NCI-H2171 treated with DMSO at 0.1 percent for 48 hours (cell line): ENCODE data around the gene FHIT.

Source experiments
- DNase-seq: peaks from one replicate; lab custom pipeline; 2025; lab: John Stamatoyannopoulos, UW

The FHIT gene

DNA sequence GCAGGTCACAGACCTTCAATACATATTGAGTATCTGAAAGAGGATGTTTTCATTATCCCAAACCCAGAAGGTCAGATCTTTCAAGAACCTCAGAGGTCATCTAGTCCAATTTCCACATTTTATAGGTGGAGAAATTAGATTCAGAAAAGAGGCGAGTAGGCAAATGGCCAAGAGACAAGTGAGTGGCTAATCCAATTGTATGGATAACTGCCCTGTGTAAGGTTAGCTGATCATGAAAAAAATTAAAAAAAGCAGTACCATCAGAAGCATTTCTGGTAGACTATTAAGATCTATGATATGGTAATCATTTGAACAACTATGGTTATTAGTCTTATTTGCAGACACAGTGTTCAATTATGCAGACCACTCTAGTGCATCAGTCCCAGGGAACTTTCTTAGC, 1540.7 kb downstream of the FHIT start:
- no peak for DNase-seq

DNA sequence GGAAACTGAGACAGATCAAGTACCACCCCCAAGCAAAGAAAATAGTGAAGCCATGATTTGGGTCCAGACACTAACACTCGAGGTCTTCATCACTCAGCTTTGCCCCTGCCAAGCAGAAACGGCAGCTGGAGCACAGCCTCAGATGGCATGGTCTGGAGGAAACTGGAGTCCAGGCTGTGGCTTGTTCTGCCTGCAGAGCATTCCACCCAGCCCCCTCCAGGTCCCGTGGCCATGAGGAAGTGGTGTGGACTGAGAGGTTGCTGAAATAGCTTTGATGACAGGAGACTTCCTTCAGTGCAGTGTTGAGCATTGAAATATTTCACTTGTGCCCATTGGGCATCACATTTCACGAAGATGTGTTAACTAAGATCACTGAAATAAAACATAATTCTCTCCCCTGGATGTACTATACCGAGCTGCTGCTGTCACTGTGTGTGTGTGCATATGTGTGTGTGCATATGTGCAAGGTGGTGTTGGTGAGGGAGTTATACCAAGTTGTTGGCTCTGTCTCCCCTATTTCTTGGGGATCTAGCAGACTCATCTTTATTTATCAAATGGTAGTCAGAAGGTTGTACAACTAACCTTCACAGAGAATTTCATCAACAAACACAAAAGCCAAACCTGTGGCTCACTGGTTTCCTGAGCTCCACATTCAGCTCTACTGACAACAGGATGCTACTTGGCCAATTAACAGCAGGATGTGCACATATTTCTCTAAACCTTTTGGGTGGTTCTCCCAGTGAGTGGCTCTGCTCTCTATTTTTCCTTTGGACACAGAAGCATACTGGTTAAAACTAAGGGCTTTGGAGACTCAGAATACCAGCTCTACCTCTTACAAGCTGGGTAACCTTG, 1541.3 kb downstream of the FHIT start:
- no peak for DNase-seq

DNA sequence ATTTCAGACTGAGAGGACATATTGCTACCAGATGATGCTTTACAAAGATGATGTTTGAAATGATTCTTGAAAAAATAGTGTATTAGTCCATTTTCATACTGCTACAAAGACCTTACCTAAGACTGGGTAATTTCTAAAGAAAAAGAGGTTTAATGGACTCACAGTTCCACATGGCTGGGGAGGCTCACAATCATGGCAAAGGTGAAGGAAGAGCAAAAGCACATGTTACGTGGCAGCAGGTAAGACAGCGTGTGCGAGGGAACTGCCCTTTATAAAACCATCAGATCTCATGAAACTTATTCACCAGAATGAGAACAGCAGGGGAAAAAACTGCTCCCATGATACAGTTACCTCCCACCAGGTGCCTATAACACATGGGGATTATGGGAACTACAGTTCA, 1543.0 kb downstream of the FHIT start:
- DNase-seq, result no peak

DNA sequence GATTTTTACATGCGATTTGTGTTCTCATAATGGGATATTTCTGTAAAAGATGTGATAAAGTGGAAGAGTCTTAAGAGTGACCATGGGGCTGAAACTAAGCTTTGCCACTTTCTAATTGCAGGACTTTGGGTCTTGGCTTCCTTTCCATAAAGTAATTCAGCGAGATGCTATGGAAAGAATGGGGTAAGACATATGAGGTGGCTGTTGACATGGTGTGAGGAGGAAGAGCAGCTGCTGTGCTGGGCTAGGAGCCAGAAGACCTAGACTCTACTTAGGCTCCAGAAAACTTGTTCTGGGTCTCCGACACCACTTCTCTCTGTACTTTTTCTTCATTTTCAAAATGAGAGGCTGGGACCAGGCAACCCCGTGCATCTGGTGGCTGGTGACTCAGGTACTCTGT, 1547.0 kb downstream of the FHIT start:
- no peak for DNase-seq

DNA sequence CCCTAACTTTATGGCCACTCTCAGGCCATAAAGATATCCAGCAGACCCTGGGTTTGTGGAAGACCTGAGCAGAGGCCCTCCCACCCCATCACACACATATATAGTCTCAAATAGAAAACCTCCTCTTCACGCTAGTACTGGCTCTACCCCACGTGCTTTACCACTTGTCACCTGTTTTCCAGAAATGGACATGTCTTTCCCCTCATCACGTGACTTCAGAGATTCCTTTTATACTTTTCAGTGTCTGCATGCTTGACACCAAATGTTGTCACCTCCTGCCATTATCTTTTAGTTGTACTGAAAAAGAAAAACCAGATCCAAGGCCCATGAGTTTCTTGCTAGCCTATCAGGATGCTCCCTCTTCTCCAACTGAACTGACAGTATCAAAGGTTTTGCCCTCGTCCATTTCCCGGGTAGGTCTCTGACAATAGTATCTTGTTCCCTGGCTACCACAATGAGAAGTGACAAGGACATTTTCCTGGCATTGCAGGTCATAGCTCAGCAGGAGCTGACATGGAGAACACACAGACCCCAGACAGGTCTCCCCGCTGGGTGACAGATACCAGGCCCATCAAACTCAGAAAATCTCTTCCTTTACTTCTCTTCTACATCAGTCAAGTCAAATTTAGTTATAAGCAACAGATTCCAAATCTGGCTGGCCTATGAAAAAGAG, 1551.5 kb downstream of the FHIT start:
- no peak for DNase-seq
